ENCODE data around the gene VPS13C.

GRCh38 chr15:61974759-61975158 is 85.5 kb downstream of the VPS13C start:
- TF ChIP-seq EZH2 (IDR thresholded peaks at IDR 0.05; ENCODE audit: borderline replicate concordance, insufficient read depth, low read depth, low read length, poor library complexity, severe bottlenecking) = no peak
- TF ChIP-seq, protein P1, sequence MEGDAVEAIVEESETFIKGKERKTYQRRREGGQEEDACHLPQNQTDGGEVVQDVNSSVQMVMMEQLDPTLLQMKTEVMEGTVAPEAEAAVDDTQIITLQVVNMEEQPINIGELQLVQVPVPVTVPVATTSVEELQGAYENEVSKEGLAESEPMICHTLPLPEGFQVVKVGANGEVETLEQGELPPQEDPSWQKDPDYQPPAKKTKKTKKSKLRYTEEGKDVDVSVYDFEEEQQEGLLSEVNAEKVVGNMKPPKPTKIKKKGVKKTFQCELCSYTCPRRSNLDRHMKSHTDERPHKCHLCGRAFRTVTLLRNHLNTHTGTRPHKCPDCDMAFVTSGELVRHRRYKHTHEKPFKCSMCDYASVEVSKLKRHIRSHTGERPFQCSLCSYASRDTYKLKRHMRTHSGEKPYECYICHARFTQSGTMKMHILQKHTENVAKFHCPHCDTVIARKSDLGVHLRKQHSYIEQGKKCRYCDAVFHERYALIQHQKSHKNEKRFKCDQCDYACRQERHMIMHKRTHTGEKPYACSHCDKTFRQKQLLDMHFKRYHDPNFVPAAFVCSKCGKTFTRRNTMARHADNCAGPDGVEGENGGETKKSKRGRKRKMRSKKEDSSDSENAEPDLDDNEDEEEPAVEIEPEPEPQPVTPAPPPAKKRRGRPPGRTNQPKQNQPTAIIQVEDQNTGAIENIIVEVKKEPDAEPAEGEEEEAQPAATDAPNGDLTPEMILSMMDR (IDR thresholded peaks at IDR 0.05) = no peak
